GM19238 (cell line): ENCODE results near the gene UCKL1.
A peak's percentile ranks its signal among the peaks of the same experiment; 100 is the strongest.

ENCODE experiments used
- DNase-seq: peaks from one replicate; pipeline ENCODE4 v3.0.0; 2011; ENCODE audit warnings: low spot score; ENCODE audit not compliant: insufficient read length

UCKL1 gene

DNA sequence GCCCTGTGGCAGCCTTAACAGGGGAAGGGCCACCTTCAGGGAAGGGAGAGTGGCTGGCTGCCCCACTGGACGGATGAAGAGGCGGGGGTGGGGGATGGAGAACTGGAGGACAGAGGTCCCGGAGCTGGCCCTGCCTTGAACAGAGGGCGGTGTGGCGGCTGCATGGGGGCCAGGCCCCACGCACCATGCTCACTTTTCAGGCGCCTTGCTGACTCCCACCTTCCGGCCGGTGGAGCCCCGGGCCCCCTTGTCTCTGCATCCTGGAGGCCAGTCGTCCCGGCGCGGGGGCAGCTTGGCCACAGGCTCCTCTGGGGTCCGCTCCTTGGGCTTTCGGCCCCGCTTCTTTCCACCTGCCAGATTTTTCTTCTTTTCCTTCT, 3.5 kb upstream of the UCKL1 start:
- DNase-seq = no peak

DNA sequence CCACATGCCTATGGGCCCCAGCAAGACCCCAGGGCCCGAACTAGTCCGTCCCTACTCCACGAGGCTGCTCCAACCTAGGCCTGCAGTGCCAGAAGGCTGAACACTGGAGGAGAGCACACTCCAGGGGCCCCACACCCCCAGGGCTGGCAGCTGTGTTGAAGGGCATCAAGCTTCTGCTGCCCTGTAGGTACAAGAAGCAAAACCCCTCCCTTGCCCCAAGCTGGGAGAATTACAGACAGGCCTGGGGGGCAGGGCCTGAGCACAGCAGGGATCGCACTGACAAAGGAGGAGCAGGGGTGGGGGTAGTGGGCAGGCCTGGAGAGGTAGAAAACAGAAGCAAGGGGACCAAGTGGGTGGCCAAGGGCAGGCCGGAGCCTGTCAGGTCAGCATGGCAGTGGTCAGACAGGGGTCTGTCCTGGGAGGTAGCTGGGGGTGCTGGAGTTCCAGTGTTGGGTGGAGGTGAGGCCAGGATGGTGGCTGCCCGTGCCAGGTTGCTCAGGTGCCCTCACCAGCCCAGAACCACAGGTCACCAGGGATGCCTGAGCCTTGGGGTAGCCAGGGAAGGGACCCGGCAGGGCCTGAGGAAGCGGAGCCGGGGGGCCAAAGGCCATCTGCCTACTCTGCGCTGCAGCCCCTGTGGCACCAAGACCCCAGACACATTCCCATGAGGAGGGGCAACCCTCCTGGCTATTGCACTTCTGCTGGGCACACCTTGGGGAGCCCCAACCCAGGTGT, 2.9 kb upstream of the UCKL1 start:
- DNase-seq = no peak

DNA sequence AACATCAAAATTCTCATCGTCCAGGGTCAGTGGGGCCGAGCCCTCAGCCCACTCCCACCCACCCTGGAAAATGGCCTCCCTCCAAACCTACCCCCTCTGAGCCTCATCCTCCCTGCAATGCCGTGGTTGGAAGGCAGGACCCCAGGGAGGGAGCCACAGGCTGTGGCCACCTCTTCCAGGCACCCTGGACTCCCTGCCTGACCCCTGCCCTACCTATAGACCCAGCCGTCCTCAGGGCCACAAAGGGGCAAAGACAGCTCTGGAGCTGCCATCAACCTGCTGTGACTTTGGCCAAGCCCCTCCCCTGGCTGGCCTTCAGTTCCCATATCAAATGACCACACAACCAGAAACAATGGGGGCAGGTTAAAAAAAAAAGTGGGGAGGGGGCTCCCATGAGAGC, 2.3 kb upstream of the UCKL1 start:
- DNase-seq = no peak

DNA sequence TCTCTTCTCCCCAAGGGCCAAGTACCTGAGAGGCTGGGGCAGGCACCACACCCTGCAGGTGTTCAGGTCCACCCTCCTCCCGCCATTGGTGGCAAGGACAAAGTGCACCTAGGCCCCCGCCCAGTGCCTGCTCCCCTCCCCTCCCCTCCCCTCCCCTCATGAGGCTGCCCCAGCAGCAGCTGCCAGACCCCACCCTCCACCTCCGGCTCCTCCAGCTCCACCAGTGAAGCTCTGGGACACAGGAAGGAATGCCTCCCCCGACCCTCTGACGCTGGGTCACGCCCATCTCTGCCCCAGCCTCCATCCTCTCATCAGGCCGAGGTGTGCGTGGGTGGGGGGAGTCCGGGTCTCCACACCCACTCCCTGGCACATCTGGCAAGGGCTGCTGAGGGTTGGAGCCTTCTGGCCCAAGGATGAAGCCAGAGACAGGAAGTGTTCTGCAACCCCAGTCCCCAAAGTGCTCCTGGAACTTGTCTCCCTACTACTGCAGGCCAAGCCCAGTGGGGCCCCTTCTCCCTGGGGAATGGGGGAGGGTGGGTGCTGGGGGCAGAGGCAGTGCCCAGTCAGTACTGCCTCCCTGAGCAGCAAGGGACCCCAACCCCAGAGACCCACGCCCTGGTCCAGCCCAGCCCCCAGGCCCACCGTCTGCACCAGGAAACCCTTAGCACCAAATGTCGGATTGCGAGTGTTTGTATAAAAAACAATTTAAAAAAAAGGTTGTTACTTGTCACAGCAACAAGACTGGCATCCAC, 1.6 kb upstream of the UCKL1 start:
- DNase-seq = no peak

DNA sequence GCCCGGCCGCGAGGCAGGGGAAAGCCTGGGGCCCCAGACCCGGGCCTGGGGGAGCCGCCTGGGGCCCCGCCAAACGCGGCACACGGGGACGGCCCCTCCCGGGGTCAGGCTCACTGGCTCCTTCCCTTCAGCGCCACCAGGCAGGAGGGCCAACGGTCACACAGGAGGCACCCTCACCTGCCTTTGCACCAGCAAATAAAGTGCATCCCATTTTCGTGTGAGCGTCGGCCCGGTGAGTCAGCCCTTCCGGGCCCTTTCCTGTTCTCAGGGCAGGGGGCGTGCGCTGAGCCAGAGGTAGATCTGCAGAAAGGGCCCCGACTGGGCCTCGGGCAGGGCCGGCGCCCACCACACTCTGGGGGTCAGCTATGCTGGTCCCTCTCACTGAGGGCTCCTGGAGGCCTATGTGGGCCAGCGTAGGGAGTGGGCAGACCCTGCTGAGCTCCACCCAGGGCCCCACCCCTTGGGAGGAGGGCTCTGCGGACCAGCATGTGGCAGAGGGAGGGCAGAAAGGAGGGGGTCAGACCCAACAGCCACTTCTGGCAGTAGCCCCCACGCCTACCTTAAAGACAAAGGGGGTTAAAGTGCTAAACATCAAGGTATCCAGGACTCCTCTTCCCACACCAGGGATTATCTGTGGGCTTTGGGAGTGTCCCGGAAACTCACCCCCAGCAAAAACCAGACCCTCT, 931 bp upstream of the UCKL1 start:
- DNase-seq = peak; percentile 69

DNA sequence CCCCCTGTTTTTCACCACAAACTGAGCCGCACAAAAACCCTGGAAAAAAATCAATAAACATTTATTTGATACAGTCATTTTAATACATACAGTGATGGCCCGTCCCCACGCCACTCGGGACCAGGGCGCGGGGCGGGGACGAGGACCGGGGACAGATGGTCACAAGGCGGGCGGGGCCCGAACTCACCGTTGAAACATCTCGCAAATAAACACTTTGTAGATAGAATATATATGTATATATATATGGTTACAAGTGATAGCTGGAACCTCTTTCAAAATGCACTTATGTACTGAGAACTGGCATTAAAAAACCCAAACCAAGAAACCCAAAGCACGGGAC, 418 bp upstream of the UCKL1 start:
- no peak for DNase-seq

DNA sequence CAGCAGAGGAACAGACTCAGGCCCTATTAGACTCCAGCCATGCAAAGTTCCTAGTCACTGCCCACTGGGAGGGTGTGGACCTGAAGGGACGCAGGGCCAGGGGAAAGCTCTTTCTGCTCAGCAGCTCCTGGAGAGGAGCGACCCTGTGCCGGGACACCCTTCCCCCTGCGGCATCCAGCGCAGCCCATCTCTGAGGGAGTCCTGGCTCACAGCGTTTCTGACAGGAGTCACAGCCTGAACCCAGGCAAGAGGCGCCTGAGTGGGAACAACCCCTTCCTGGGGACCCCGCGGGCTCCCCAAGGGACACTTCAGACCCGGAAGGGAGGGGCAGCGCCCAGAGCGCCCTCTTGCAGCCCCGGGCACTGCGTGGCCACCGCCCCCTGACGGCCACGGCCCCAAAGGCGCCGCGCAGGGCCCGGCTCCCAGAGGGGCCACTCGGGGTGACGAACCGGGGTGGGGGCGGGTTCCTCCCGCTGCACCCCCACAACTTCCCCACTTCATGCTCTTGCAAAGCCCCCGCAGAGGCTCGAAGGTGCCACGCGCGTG, 862 bp downstream of the UCKL1 start:
- DNase-seq = peak; percentile 51

DNA sequence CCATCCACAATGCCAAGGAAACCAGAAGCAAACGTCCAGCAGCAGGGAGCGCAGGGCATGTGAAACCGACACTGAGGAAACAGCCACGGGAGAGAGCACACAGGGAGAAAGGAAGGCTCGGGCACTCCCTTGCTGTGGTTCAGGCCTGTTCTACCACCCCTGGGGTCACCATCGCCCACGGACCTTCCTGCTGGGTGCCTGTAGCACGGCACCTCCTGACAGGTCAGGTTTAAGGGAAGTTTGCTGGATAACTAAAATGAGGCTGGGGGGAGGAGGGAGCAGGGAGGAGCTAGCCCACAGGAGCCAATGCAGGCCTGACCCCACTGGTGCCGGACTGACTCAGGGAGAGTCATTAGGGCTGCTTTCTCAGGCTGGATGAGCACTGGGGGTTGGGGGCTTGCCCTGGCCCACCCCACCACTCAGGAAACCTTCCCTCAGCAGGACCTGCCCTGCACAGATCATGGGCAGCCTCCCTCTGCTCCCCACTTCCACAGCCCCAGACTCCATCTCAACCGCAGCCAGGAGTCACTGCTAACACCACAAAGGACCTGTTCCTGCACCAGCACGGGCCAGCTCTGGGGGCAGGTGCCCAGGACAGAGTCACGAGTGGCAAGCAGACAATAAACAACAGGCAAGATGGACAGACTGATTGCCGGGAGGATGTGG, 2.3 kb downstream of the UCKL1 start:
- DNase-seq = no peak

DNA sequence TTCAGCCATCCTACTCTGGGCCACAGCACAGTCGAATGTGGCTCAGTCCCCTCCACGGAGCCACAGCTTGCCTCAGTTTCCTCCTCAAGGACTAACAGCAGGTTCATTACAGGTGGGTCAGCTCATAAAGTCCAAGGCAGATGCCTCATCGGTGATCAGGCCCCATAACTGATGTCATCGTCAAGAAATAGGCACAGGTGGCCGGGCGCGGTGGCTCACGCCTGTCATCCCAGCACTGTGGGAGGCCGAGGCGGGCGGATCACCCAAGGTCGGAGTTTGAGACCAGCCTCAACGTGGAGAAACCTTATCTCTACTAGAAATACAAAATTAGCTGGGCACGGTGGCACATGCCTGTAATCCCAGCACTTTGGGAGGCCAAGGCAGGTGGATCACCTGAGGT, 3.4 kb downstream of the UCKL1 start:
- DNase-seq = no peak

DNA sequence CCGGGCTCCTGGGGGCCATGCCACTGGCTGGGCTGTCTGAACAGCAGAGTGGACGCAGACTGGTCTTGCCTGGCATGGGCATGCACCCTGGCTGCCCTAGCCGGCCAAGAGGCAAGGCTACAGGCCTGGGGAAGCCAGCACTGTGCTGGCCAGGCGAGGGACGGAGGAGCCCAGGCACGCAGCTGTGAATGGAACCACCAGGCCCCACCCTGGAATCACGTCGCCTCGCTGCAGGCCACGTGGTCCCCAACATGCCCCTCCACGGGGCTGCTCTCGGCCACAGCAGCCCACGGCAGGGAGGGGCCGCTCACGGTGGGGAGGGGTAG, 4.0 kb downstream of the UCKL1 start:
- no peak for DNase-seq

DNA sequence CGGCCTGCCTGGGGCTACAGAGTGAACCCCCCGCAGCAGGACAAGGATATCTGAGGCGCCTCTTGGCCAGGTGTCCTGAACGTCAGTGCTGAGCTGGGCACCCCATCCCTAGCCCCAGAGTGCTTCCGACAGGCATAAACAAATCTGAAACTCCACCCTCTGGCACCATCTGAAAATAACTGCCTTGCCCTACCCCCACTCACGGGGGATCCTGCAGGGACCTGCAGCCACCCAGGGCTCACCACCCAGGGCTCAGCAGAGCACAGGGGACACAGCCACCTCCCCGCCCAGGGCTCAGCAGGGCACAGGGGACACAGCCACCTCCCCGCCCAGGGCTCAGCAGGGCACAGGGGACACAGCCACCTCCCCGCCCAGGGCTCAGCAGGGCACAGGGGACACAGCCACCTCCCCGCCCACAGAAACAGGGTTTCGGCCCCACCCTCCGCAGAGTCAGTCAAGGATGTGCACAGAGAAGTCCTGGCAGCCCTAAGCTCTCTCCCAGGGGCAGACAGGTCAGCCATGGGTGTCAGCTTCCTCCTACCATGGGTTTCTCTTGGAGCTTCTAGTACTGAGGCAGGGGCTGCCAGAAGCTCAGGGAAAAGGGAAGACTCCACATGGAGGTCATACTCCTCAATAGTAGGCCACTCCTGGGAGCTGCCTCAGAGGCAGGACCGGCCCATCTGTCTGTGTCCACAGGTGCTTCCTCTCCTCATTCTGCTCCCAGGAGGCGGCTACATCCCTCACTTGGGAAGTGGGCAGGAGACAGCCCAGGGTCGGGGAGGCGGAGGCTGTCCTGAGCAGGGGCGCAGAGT, 4.6 kb downstream of the UCKL1 start:
- no peak for DNase-seq

DNA sequence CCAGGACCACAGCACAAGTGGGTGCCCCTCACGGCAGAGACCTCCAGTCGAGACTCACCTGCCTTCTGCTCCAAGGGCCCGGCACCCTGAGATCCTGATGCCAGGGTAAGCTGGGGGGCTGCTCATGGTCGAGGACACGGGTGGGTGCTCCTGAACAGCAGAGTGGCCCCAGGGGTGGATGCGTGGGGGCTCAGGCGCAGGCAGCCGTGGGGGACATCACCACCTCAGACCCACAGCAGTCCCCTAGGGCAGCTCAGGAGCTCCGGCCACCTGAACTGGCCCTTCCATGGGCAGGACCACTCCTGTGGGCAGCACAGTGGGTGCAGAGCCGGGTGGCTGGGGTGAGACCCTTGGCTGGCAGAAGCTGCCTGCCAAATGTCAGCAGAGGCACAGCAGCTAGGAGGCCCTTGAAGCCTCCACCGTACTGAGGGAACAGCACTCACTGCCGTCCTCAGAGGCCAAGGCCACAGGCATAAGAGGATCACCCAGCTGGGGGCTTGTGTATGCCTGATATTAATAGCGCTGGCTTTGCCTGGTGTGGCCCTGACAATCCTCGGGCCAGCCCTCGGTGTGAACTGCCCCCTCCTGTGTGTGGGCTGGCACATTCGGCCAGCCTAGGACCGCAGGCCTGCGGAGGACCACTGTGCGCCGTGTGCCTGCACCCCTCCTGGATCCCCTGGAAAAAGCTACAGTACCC, 5.4 kb downstream of the UCKL1 start:
- no peak for DNase-seq

DNA sequence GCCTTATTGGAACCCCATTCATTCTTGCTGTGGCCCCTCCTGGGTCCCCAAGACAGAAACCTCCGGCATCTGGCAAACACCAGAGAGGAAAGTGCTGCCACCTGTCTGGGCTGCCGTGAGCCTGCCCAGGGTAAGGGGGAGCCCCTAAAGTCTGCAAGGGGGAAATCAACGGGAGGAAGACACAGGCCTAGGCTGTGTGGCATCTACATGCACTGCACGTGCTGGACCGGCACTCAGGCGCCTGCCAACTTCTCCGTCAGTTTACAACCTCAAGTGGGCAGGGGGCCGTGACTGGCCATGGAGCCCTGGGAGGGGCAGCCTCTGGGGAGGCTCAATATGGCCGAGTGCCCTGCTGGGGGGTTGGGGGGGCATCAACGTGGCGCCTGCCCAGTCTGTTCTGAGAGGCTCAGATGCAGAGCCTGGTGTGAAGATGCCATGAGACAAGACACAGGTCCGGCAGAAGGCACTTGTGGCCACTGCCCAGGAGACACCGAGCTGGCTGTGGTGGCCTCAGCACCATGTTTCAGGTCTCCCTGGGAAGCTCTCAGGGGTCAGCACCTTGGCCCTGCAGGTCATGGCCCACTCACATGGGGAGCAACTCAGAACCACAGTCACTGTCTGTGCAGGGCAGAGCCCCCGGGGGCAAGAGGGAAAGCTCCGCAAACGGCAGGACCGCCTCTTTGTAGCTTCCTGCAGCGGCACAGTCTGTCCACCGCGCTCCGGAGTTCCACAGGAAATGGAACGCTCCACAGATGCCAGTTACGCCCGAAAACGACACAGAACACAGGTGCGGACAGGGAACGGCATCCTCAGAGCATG, 8.4 kb downstream of the UCKL1 start:
- no peak for DNase-seq

DNA sequence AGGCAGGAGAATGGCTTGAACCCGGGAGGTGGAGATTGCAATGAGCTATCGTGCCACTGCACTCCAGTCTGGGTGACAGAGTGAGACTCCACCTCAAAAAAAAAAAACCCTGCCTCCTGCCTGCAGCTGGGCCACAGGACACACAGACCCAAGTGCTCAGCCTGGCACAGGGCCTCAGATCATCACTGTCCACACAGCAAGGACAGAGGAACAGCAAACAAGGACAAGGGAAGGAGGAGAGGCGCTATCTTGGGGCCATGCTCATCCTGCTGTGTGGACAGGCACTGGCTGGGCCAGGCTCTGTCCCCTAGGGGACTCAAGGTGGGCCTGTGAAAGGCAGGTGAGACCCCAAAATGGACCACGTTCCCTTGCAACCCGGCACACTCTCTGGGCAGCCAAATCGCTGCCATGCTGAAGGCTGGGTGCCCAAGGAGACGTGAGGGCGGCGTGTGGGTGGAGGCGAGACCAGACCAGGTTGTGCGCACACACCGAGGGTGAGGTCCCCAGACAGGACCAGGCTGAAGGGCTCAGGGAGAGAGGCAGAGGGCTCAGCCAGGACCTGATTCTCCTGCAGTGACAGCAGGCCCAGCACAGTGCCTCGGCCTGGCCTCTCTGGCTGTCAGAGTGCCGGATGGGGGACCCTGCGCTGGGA, 9.1 kb downstream of the UCKL1 start:
- no peak for DNase-seq

DNA sequence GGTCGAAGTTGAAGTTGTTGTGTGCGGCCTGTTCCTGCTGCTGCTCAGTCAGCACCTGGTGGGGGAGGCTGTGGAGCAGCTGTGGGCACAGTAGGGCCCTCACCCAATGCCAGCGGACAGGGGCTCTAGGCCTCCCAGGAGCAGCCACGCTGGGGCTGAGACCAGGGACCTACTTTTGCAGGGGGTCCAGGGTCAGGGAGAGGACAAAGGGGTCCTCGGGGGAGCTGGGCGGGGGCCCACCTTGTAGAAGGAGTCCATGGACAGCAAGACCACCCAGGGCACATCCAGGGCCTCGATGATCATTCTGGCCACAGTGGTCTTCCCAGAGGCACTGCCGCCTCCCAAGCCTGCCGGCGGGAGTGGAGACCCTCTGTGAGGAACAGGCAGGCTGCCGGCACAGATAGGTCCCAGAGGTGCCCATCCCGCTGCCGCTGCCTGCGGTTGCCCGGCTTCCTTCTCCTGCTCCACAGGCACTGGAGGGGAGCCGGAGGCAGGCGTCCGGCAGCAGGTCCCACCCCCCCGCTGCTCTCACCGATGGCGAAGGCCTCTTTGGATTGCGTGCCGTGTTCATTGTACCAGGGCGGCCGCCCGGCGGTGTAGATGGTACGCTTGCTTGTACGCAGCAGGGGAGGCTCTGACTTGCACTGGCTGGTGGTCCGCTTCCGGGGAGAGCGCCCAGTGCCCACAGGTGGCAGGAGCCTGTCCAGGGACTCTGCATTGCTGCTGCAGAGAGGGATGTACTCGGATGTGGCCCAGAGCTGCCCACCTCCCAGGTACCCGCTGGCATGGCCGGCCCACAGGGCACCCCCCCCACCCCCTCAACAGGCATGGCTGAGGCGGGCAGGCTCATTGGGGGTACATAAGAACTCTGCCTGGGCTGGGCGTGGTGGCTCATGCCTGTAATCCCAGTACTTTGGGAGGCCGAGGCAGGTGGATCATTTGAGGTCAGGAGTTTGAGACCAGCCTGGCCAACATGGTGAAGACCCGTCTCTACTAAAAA, 10.0 kb downstream of the UCKL1 start:
- DNase-seq = no peak

DNA sequence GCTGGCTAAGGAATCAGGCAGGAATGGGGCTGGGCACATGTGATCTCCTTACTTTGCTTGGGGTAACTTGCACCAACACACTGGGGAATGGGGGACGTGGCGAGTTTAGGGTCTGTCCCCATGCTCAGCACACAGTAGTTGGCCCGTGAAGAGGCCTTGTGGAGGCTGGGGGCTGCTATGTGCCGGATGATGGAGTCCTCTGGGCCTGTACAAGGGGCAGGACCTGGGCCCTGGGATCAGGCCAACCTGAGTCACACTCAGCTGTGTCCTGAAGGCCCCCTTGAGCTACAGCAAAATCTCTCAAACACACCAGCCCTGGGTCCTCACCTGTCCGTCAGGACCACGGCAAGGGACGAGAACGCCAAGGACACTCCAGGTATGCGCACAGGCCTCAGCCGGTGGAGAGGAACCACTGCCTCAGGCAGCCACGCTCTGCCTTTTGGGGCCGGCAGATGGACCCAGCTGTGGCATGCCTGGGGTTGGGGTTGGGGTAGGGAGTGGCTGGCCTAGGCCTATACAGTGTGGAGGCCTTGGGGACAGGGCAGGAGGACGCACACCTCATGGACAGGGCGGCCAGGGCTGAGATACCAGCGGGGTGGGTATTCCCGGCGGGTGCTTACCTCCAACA, 11.1 kb downstream of the UCKL1 start:
- DNase-seq = no peak
